Activated CD8-positive, alpha-beta memory T cell treated with anti-CD3 and anti-CD28 coated beads for 4 hours (primary cell): ENCODE measurements around the gene ERVW-1.
A peak's percentile ranks its signal among the peaks of the same experiment; 100 is the strongest.
"Not testable (repeated sequence)": the region's sequence is repeated elsewhere in the genome, so short reads cannot be mapped to it uniquely, and the experiment has no call there.

ENCODE experiments used
- DNase-seq, 2 donors: peaks; one replicate each; pipeline ENCODE4 v3.0.0-alpha.2; 2020; ENCODE audit warnings: low read depth in 2 of 2

Gene ERVW-1

GRCh38 chr7:92473989-92474388, 3.8 kb downstream of the ERVW-1 start:
- DNase-seq, result not testable (repeated sequence)

GRCh38 chr7:92468589-92468988, 9.2 kb downstream of the ERVW-1 start:
- not testable (repeated sequence) for DNase-seq

- DNase-seq, result no peak
Measured at GRCh38 chr7:92466682-92467081, 11.1 kb downstream of the ERVW-1 start.

GRCh38 chr7:92464515-92464914, 13.2 kb downstream of the ERVW-1 start:
- DNase-seq, result no peak

- no peak for DNase-seq
Measured at GRCh38 chr7:92462560-92462959, 15.2 kb downstream of the ERVW-1 start.

- no peak for DNase-seq
Measured at GRCh38 chr7:92461027-92462003, 16.4 kb downstream of the ERVW-1 start.

- DNase-seq, result no peak
Measured at GRCh38 chr7:92460510-92460909, 17.2 kb downstream of the ERVW-1 start.

- DNase-seq, result no peak
Measured at GRCh38 chr7:92460109-92460508, 17.6 kb downstream of the ERVW-1 start.

- DNase-seq, result no peak
Measured at GRCh38 chr7:92456236-92456635, 21.5 kb downstream of the ERVW-1 start.

- DNase-seq, result no peak
Measured at GRCh38 chr7:92451645-92452044, 26.1 kb downstream of the ERVW-1 start.

- DNase-seq, result peak; percentile 9 to 24
Measured at GRCh38 chr7:92448205-92448747, 29.5 kb downstream of the ERVW-1 start.

GRCh38 chr7:92447345-92448204, 30.2 kb downstream of the ERVW-1 start, which contains the start of gene GATAD1:
Gene GATAD1, plus strand, starts transcription at chr7:92447482. Its CDS starts 248 bp downstream, at chr7:92447730.
- peak; percentile 50 to 65 for DNase-seq

GRCh38 chr7:92446869-92447344, 30.8 kb downstream of the ERVW-1 start:
- DNase-seq, result no peak

- DNase-seq, result not testable (repeated sequence)
Measured at GRCh38 chr7:92442720-92443119, 35.0 kb downstream of the ERVW-1 start.

- no peak for DNase-seq
Measured at GRCh38 chr7:92437956-92438491, 39.7 kb downstream of the ERVW-1 start.

GRCh38 chr7:92436612-92437445, 40.9 kb downstream of the ERVW-1 start:
- no peak for DNase-seq

GRCh38 chr7:92435542-92435941, 42.2 kb downstream of the ERVW-1 start:
- DNase-seq, result no peak

GRCh38 chr7:92433019-92433418, 44.7 kb downstream of the ERVW-1 start:
- no peak for DNase-seq

GRCh38 chr7:92432299-92432946, 45.3 kb downstream of the ERVW-1 start:
- no peak for DNase-seq

GRCh38 chr7:92427193-92427592, 50.6 kb downstream of the ERVW-1 start:
- no peak for DNase-seq
